Left cardiac atrium (tissue), 4 donors: Measurements from ENCODE around the gene ADARB1. TPM values are rescaled to one million over a fixed set of nuclear protein-coding genes. Genes with fewer than 3 reads are reported as not detected.

Source experiments
- ATAC-seq, 2 donors: fragments of 200-7000 bp; cut with Tn5 transposase; one replicate each; pipeline ENCODE4 v1.9.1; 2020; ENCODE audit warnings: mild to moderate bottlenecking in 2 of 2, moderate library complexity in 2 of 2
- DNase-seq: peaks from one replicate; pipeline ENCODE4 v3.0.0-alpha.2; 2020
- intact Hi-C, 2 donors: fragments of 100-400 bp; cut with DNase I; formaldehyde crosslinking; loops; one replicate each; pipeline versions ENCODE4 v1.14.1 to v1.15.1; 2022 to 2023
- total RNA-seq, 2 donors: library from RNA; stranded (reverse); fragmentation: NEBNext Ultra II Directional; extraction: Animal tissue kit (Norgen Biotek cat#: 25700); gene quantifications; one replicate each; pipeline ENCODE4 v1.2.1, GENCODE V29; 2021
- donor health status: DM: no; HTN: yes; CAD: no.
- donor health status: DM: no; HTN: yes; CAD: no; lungs with severe emphysema.
- donor health status: DM: yes; HTN: yes; CAD: no.
- donor health status: Dilated cardiomyopathy.

Gene ADARB1
- total RNA-seq, 2 donors from 2014 or later: 20.6 to 21.7 TPM

GRCh38 chr21:45166931-45167330 lies 92.6 kb downstream of the ADARB1 start:
- ATAC-seq: no peak
- no peak for DNase-seq
- intact Hi-C loops: no loop called here

- no peak for DNase-seq
- intact Hi-C loops: no loop called here
- peak in 1 of 2 donors; percentile 10 for ATAC-seq
Observed at GRCh38 chr21:45167796-45168222, 93.4 kb downstream of the ADARB1 start.

DNA sequence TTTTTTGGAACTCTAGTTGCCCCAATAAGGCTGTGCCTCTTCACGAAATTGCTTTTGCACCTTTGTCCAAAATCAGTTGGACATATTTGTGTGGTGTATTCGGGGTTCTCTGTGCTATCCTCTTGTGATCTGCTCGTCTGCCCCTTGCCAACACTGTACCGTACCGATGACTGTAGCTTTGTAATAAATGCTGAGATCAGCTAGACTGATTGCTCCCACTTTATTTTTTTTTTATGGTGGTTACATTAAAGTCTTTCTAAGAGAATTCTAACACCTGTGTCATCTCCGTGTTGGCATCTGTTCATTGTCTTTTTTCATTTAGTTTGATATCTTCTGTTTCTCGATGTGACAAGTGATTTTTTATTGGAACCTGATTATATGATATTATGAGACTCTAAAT lies 94.1 kb downstream of the ADARB1 start:
- intact Hi-C loops: no loop called here
- ATAC-seq (no peak), DNase-seq (no peak)

DNA sequence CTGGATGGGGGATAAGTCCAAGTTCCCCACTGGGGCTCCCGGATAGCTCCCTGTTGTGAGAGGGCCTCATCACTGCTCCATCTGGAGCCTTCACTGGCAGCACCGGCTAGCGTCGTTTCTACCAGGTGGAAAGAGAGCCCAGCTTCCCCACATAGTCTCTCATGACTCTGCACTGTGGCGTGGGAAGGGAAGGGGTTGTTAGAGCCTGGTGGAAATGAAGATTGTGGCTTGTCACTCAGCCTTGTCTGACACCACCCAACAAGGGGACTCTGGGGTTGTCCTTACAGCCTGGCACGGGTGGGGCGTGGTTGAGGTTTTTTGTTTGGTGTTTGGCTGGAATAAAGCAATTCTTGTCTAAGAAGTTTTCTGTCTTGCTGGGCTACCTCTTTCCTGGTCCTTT lies 94.6 kb downstream of the ADARB1 start:
- intact Hi-C loops: no loop called here
- DNase-seq: no peak
- ATAC-seq: peak in 1 of 2 donors; percentile 16

GRCh38 chr21:45169682-45170081 lies 95.3 kb downstream of the ADARB1 start:
- no peak for DNase-seq
- no peak for ATAC-seq
- intact Hi-C loops: no loop called here

GRCh38 chr21:45170987-45171386 lies 96.6 kb downstream of the ADARB1 start:
- intact Hi-C loops: no loop called here
- no peak for ATAC-seq
- no peak for DNase-seq

DNA sequence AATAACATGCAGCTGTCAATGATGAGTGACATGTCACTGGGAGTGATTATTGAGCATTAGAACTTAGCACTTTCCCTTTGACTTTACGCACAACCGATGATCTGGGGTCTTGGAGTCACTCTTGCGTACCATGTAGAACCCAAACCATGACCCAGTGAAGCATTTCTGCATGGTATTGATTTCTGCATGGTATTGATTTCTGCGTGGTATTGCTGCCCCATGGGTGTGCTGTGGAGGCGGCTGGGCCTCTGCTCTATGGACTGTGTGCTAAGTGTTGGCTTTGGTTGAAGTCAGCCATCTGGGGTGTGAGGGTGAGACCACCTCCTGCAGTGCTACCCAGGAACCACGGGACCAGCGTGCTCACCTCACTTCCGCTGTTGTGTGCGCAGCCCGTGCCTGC lies 98.0 kb downstream of the ADARB1 start:
- ATAC-seq: no peak
- no peak for DNase-seq
- intact Hi-C loops: no loop called here

GRCh38 chr21:45175326-45176095 lies 101.1 kb downstream of the ADARB1 start:
- intact Hi-C loops: no loop called here
- DNase-seq: no peak
- no peak for ATAC-seq

GRCh38 chr21:45176141-45176540 lies 101.8 kb downstream of the ADARB1 start:
- intact Hi-C loops: no loop called here
- DNase-seq: no peak
- ATAC-seq: no peak

DNA sequence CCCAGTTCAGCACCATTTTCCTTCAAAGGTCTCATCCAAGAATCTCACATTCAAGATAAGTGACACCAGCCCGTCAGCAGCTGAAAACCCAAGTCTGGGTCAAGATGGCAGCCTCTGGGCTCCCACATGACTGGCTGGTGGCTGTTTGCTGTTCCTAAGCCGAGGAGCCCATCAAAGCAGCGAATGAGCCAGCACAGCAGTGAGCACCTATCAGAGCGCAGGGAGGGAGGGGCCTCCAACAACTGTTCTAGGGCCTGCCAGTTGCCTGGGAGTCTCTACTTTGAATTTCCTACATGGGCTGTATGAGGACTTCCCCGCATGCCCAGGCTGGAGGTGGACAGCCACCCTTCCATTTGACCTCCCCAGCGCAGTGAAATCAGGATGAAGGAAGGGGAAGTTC lies 102.7 kb downstream of the ADARB1 start:
- intact Hi-C loops: no loop called here
- DNase-seq (no peak), ATAC-seq (no peak)

DNA sequence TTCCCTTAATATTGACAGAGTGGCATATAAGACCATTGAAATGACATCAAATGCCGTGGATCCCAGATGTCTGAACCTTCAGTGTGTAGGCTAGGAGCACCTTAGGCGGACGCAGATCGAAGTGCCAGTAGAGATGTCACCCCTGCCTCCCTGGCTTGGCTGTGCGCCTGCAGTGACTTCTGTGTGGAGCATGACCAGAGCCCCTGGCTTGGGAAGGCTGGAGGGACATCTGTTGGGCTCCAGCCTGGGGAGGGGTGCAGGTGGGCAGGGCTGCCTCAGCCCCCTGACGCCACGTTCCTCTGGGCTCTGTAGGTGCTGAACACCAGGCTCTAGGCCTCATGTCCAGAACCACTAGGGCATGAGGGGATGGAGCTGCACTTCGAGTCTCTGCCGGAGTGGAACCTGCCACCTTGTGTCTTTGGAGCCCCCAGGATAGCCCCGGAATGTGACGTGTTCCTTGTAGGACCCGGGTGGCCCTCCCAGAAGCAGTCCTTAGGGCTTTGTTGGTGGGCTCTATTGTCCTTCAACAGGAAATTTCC lies 103.8 kb downstream of the ADARB1 start:
- ATAC-seq (no peak), DNase-seq (no peak)
- intact Hi-C loops: no loop called here

GRCh38 chr21:45178971-45179370 lies 104.6 kb downstream of the ADARB1 start:
- DNase-seq (no peak), ATAC-seq (no peak)
- intact Hi-C loops: no loop called here

- ATAC-seq: no peak
- no peak for DNase-seq
- intact Hi-C loops: no loop called here
Observed at GRCh38 chr21:45179568-45180245, 105.3 kb downstream of the ADARB1 start.

DNA sequence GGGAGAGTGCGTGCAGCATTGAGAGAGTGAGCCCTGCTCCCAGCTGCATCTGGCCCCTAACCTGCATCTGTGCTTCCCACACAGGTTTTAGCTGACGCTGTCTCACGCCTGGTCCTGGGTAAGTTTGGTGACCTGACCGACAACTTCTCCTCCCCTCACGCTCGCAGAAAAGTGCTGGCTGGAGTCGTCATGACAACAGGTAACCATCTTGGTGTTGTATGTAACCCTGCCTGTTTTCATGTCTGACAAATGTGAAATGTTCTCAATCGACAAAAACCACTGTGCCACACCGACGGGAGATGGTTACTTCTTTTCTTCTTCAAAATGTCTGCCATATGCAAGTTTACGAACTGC lies 105.8 kb downstream of the ADARB1 start:
- intact Hi-C loops: no loop called here
- no peak for DNase-seq
- no peak for ATAC-seq

- DNase-seq: no peak
- ATAC-seq: no peak
Observed at GRCh38 chr21:45182958-45183357, 108.6 kb downstream of the ADARB1 start.

DNA sequence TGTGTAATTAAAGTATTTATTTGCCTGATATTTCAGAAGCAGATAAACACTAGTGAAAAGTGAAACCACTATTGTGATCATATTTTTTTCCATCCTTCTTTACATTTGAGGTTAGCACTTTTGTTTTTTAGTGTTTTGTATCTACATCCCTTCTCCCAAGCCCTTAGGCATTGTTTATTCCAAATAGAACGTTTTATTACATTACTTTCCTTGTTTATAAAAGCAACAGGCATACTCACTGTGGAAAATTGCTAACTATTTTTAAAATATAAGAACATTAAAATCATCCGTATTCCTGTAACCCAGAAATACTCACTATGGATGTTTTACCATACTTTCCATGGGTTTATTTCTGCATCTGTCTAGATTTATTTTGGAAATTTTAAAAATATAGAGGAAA lies 109.5 kb downstream of the ADARB1 start:
- no peak for DNase-seq
- intact Hi-C loops: no loop called here

More at GRCh38 chr21:45182958-45183357, 108.6 kb downstream of the ADARB1 start:
- intact Hi-C loops: no loop called here

DNA sequence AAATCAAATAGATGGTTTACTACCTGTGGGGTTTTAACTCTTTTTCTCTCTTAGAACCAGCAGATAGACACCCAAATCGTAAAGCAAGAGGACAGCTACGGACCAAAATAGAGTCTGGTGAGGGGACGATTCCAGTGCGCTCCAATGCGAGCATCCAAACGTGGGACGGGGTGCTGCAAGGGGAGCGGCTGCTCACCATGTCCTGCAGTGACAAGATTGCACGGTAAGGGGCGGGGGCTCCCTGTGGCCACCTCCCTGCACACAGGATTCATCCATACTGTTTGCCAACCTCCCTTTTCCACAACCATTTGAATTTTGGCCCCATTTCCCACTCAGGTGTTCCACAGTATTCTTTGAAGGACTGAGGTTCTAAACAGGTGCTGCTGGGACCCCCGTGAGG lies 110.5 kb downstream of the ADARB1 start:
- no peak for ATAC-seq
- DNase-seq: no peak
- intact Hi-C loops: no loop called here

More for the DNA sequence above, 109.5 kb downstream of the ADARB1 start:
- no peak for ATAC-seq

DNA sequence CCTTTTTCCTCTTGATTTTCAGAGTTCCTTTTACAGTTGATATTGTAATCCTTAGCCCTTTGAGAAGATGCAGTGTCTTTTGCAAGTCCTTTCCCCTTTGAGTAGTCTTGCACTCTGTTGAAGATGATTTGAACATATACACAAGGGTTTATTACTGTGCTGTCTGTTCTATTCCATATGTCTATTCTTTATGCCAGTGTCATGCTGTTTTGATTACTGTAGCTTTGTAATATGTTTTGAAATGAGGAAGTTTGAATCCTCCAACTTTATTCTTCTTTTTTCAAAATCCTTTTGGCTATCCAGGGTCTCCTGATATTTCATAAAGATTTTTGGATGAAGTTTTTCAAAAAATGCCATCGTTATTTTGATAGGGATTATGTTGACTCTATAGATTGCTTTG lies 112.3 kb downstream of the ADARB1 start:
- ATAC-seq (no peak), DNase-seq (no peak)
- intact Hi-C loops: no loop called here

- ATAC-seq (no peak), DNase-seq (no peak)
- intact Hi-C loops: no loop called here
Observed at GRCh38 chr21:45187646-45188045, 113.3 kb downstream of the ADARB1 start.

DNA sequence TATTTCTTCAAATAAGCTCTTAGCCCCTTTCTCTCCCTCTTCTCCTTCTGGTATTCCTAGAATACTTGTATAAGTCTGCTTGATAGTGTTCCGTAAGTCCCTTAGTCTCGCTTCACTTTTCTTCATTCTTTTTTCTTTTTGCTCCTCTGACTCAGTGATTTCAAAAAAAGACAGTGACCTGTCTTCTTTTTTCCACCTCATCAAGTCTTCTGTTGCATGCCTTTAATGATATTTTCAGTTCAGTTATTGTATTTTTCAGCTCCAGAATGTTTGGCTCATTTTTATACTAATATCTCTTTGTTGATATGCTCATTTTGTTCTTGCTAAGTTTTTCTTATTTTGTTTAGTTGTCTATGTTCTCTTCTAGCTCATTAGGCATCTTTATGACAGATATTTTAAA lies 115.6 kb downstream of the ADARB1 start:
- no peak for ATAC-seq
- intact Hi-C loops: no loop called here
- no peak for DNase-seq

DNA sequence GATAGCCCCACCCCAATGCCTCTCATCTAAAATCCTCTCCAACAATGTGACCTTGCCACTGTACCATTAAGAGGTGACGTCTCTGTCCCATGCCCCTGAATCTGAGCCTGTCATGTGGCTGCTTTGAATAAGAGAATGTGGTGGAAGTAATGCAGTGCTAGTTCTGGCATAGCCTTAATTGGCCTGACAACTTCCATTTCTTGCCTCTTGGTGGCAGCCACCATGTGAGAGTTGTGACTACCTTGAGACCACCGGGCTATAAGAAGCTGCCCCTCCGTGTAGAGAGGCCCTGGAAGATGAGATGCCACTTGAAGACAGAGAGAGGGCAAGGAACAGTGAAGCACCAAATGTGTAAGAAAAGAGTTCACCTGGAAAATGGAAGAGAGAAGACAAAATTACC lies 118.0 kb downstream of the ADARB1 start:
- intact Hi-C loops: no loop called here
- DNase-seq (no peak), ATAC-seq (no peak)
